NB4 (cell line): ENCODE results near the gene CGREF1.
"Not testable (repeated sequence)": the region's sequence is repeated elsewhere in the genome, so short reads cannot be mapped to it uniquely, and the experiment has no call there.

Source experiments
- DNase-seq: peaks from one replicate; pipeline ENCODE4 v3.0.0; 2010; ENCODE audit warnings: low read depth
- H3K4me3 ChIP-seq: one replicate; pipeline ENCODE4 v1.5.1; 2011; ENCODE audit warnings: mild to moderate bottlenecking, low read depth, low read length, moderate library complexity
- MYC ChIP-seq: IDR thresholded peaks from 2 replicates; pipeline ENCODE4 v1.6.1; 2011; ENCODE audit warnings: low read depth, low read length
- POLR2A ChIP-seq: IDR thresholded peaks from 2 replicates; pipeline ENCODE4 v1.6.1; 2011; ENCODE audit warnings: mild to moderate bottlenecking; ENCODE audit not compliant: insufficient read length; ENCODE audit errors: extremely low read depth
- TF ChIP-seq, protein P1 (sequence below): IDR thresholded peaks from one replicate; pipeline ENCODE4 v1.5.1; 2012; ENCODE audit warnings: low read depth, low read length
- TF ChIP-seq, protein P2 (sequence below): IDR thresholded peaks from 2 replicates; pipeline ENCODE4 v1.6.1; 2011; ENCODE audit warnings: low read depth, low read length

CGREF1 gene

DNA sequence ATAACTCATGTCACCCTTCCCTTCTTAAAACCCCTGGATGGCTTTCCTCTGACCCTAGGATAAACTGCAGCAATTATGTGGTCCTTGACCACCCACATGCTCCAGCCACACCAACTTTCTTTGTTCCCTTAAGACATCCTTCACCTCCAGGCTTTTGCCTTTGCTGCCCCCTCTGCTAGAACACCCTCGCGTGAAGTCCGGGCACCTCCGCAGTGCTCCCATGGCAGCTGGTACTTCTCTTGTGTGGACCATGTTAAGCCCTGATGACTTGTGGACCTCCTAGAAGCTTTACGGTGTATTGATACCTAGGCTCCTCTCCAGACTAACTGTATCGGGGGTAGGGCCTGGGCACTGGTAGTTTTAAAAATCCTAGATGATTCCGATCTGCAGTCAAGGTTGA is 3.9 kb upstream of the CGREF1 start:
- H3K4me3 ChIP-seq, result no peak overlapping the region
- no peak for DNase-seq
- TF ChIP-seq, protein P1, sequence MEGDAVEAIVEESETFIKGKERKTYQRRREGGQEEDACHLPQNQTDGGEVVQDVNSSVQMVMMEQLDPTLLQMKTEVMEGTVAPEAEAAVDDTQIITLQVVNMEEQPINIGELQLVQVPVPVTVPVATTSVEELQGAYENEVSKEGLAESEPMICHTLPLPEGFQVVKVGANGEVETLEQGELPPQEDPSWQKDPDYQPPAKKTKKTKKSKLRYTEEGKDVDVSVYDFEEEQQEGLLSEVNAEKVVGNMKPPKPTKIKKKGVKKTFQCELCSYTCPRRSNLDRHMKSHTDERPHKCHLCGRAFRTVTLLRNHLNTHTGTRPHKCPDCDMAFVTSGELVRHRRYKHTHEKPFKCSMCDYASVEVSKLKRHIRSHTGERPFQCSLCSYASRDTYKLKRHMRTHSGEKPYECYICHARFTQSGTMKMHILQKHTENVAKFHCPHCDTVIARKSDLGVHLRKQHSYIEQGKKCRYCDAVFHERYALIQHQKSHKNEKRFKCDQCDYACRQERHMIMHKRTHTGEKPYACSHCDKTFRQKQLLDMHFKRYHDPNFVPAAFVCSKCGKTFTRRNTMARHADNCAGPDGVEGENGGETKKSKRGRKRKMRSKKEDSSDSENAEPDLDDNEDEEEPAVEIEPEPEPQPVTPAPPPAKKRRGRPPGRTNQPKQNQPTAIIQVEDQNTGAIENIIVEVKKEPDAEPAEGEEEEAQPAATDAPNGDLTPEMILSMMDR, result no peak
- TF ChIP-seq, protein P2, sequence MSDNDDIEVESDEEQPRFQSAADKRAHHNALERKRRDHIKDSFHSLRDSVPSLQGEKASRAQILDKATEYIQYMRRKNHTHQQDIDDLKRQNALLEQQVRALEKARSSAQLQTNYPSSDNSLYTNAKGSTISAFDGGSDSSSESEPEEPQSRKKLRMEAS, result no peak
- no peak for TF ChIP-seq MYC
- TF ChIP-seq POLR2A, result no peak

DNA sequence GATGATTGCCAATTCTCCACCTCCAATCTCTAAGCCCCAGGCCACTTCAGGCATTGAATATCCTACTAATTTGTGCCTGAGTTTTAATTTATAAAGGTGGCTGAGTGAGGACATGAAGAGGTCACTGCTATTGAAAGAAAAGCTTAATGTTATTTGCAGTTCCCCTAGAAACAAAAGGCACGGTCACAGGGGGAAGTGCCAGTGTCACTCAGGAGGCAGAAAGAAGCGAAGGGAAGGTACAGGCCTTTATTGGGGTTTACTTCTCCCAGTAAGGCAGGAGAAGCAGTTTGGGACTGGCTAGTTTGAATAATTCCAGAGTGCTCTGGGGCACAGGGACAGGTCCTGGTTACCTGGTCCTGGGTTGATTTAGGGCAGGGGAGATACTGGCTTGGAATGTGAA is 3.0 kb upstream of the CGREF1 start:
- TF ChIP-seq MYC (no peak), POLR2A (no peak)
- TF ChIP-seq, protein P1, result no peak
- TF ChIP-seq, protein P2, result no peak
- DNase-seq, result no peak
- H3K4me3 ChIP-seq, result no peak overlapping the region

DNA sequence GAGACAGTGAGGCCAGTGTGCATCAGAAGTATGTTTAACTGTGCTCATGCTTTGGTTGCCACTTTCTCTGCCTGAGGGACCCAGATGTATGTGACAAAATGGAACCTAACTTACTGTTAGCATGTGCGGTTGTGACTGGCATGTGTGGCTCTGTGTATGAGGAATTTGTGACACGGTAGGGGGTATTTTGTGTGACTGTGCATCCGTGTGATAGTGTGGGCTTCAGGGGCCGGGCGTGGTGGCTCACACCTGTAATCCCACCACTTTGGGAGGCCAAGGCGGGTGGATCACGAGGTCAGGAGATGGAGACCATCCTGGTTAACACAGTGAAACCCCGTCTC is 372 bp upstream of the CGREF1 start:
- H3K4me3 ChIP-seq, result peak overlapping the region; percentile 19
- not testable (repeated sequence) for DNase-seq

DNA sequence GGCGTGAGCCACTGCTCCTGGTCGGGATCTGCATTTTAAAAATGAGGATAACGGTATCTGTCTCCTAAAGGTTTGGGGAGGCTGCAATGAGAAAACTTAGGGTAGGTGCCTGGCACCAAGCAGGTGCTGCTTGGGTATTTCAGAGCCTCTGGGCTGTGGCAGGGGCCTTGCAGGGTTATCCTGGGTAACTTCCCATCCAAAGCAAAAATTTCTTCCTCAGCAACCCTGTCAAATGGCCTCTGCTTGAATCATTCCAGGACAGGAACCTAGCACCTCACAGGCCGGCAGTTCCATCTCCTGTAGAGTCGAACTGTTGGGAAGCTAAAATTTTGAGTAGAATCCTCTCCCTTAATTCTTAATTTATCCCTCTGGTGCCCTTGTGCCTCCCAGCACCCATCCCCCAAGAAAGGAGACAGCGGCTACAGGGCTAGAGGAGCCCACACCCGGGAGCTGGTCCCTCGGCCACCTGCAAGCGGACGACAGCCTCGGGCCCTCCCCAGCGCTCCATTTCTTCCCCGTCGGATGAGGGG is 868 bp downstream of the CGREF1 start:
- DNase-seq, result no peak
- TF ChIP-seq POLR2A (no peak), MYC (no peak)
- TF ChIP-seq, protein P1, result no peak
- TF ChIP-seq, protein P2, result no peak
- H3K4me3 ChIP-seq, result no peak overlapping the region

DNA sequence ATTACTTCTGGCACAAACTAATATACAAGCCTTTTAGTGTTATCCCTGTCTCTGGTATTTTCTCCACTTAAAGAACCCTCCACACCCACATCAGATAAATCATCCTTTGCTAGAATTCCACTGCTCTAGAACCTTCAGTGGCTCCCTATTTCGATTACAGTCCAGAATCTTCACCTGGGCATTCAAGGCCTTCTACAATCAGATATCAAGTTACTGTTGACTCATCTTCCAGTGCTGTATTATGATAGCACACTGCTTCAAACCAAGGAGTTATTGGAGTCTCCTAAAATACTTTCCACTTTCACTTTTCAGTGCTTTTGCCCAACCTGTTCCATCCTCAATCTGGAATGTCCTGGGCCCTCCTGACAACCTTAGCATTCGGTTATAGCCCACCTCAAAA is 3.4 kb downstream of the CGREF1 start:
- no peak for TF ChIP-seq MYC
- TF ChIP-seq POLR2A, result no peak
- TF ChIP-seq, protein P2, result no peak
- TF ChIP-seq, protein P1, result no peak
- DNase-seq, result no peak
- H3K4me3 ChIP-seq, result no peak overlapping the region

DNA sequence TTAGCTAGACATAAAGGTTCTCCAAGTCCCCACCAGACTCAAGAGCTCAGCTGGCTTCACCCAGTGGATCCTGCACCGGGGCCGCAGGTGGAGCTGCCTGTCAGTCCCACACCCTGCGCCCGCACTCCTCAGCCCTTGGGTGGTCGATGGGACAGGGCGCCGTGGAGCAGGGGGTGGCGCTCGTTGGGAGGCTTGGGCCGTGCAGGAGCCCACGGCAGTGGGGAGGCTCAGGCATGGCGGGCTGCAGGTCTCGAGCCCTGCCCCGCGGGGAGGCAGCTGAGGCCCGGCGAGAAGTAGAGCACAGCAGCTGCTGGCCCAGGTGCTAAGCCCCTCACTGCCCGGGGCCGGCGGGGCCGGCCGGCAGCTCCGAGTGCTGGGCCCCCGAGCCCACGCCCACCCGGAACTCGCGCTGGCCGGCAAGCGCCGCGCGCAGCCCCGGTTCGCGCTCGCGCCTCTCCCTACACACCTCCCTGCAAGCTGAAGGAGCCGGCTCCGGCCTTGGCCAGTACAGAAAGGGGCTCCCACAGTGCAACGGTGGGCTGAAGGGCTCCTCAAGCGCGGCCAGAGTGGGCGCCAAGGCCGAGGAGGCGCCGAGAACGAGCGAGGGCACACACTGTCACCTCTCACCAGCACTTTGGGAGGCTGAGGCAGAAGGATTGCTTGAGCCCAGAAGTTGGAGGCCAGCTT is 7.4 kb downstream of the CGREF1 start:
- not testable (repeated sequence) for DNase-seq

DNA sequence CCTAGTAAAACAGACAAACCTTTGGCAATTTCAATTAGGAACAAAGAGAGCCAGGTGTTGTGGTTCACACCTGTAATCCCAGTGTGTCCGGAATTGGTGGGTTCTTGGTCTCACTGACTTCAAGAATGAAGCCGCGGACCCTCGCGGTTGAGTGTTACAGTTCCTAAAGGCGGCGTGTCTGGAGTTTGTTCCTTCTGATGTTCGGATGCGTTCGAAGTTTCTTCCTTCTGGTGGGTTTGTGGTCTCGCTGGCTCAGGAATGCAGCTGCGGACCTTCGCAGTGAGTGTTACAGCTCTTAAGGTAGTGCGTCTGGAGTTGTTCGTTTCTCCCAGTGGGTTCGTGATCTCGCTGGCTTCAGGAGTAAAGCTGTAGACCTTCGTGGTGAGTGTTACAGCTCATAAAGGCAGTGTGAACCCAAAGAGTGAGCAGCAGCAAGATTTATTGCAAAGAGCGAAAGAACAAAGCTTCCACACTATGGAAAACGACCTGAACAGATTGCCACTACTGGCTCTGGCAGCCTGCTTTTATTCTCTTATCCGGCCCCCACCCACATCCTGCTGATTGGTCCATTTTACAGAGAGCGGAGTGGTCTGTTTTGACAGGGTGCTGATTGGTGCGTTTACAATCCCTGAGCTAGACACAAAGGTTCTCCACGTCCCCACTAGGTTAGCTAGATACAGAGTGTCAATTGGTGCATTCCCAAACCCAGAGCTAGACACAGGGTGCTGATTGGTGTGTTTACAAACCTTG is 8.2 kb downstream of the CGREF1 start:
- H3K4me3 ChIP-seq, DNase-seq: not testable (repeated sequence)

More for the DNA sequence above, 7.4 kb downstream of the CGREF1 start:
- not testable (repeated sequence) for H3K4me3 ChIP-seq
